Measurements from ENCODE around the gene SLC7A8.
A peak's percentile ranks its signal among the peaks of the same experiment; 100 is the strongest.

Gene SLC7A8

GRCh38 chr14:23195552-23196101 lies 12.2 kb upstream of the SLC7A8 start:
- no peak for TF ChIP-seq CTCF (IDR thresholded peaks at IDR 0.05; ENCODE audit: control insufficient read depth, insufficient read depth, low read depth, low read length, missing control alignments)

GRCh38 chr14:23193432-23193831 lies 10.0 kb upstream of the SLC7A8 start:
- no peak overlapping the region for H3K4me3 ChIP-seq (ENCODE audit: control insufficient read depth, low read depth, low read length)
- TF ChIP-seq CTCF (IDR thresholded peaks at IDR 0.05; ENCODE audit: control insufficient read depth, insufficient read depth, low read depth, low read length, missing control alignments): no peak
- DNase-seq (ENCODE audit: low read depth): no peak

More at GRCh38 chr14:23195552-23196101, 12.2 kb upstream of the SLC7A8 start:
- no peak overlapping the region for H3K4me3 ChIP-seq (ENCODE audit: control insufficient read depth, low read depth, low read length)
- DNase-seq (ENCODE audit: low read depth): no peak

- H3K4me3 ChIP-seq (ENCODE audit: control insufficient read depth, low read depth, low read length): no peak overlapping the region
- no peak for DNase-seq (ENCODE audit: low read depth)
- TF ChIP-seq CTCF (IDR thresholded peaks at IDR 0.05; ENCODE audit: control insufficient read depth, insufficient read depth, low read depth, low read length, missing control alignments): no peak
These were observed 4.5 kb upstream of the SLC7A8 start for GRCh38 chr14:23187925-23188324.

- TF ChIP-seq CTCF (IDR thresholded peaks at IDR 0.05; ENCODE audit: control insufficient read depth, insufficient read depth, low read depth, low read length, missing control alignments): peak; percentile 81
- H3K4me3 ChIP-seq (ENCODE audit: control insufficient read depth, low read depth, low read length): no peak overlapping the region
- DNase-seq (ENCODE audit: low read depth): no peak
These were observed 3.6 kb upstream of the SLC7A8 start for GRCh38 chr14:23186913-23187654.

- no peak for DNase-seq (ENCODE audit: low read depth)
- H3K4me3 ChIP-seq (ENCODE audit: control insufficient read depth, low read depth, low read length): no peak overlapping the region
- no peak for TF ChIP-seq CTCF (IDR thresholded peaks at IDR 0.05; ENCODE audit: control insufficient read depth, insufficient read depth, low read depth, low read length, missing control alignments)
These were observed 1.6 kb upstream of the SLC7A8 start for GRCh38 chr14:23185063-23185462.

GRCh38 chr14:23183158-23183470 lies 346 bp downstream of the SLC7A8 start:
- no peak for TF ChIP-seq CTCF (IDR thresholded peaks at IDR 0.05; ENCODE audit: control insufficient read depth, insufficient read depth, low read depth, low read length, missing control alignments)
- DNase-seq (ENCODE audit: low read depth): no peak
- H3K4me3 ChIP-seq (ENCODE audit: control insufficient read depth, low read depth, low read length): peak overlapping the region; percentile 61

Data from AG09309 (cell line).